ENCODE measurements around the gene COL5A2.

COL5A2 gene

DNA sequence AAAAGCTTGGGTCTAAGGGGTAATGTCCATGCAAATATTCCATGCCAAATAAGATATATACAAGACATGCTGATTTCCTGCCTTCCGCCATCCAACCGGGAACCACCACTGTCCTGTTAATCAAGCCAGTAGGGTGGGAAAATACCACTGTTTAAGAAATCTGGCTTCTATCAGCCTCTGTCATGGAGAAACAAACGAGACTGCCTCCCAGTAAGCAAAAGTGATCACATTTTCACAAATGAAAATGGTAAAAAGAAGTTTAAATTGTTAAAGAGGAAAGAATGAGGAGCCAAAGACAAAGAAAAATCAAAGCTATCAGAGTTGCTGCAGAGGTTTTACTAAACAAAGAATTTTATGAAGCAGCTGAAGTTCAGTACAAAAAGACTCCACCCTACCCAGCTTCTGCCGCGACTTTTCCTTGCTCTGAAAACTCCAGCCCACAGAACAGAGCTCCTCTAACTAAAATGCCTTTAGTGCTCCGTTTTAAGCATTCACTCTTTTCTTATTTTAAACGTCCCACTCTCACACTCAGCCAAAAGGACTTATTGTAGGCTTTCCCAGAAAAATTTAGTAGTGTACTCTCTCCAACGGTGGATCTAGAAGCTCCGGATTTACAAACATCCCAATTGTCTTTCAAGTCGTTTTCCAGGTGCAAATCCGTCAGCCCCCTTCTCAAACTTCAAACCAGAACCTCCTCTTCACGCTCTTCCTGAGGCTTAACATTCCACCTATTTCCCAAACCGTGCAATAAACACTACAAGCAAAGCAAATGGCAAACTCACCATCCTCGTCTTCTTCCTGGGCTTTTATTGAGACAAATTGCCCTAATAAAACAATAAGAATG is 613 bp downstream of the COL5A2 start:
- DNase-seq (ENCODE audit: low spot score), result no peak

- DNase-seq (ENCODE audit: low spot score), result no peak
These were observed 1.5 kb downstream of the COL5A2 start for GRCh38 chr2:189178054-189178453.

GRCh38 chr2:189177251-189177840 is 2.2 kb downstream of the COL5A2 start:
- no peak for DNase-seq (ENCODE audit: low spot score)

GRCh38 chr2:189176516-189176915 is 3.0 kb downstream of the COL5A2 start:
- DNase-seq (ENCODE audit: low spot score), result no peak

DNA sequence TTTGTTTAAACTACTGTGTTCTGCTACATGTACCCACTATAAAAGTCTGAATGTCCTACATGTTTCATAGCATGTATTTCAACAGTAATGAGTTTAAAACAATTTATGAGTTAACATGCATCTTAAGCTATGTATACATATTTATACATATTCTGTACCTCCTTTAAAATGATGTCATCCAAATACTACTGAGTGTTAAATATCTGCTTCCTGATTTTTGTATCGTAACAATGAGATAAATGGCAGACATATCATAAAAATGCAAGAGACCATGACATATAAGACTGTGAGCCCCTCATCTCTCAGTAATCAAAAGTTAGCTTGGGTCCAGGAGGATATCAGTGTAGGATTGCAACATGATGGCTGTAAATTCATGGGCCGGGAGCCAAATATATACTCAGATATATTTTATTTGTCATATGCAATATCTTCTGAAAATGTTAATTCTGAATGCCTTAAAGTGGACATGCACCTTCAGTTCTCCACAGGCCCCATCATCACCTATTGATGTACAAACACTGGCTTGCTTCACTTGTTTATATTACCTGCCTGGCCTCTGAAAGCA is 3.6 kb downstream of the COL5A2 start:
- no peak for DNase-seq (ENCODE audit: low spot score)

- no peak for DNase-seq (ENCODE audit: low spot score)
These were observed 7.5 kb downstream of the COL5A2 start for GRCh38 chr2:189171956-189172609.

GRCh38 chr2:189168856-189169499 is 10.6 kb downstream of the COL5A2 start:
- no peak for DNase-seq (ENCODE audit: low spot score)

DNA sequence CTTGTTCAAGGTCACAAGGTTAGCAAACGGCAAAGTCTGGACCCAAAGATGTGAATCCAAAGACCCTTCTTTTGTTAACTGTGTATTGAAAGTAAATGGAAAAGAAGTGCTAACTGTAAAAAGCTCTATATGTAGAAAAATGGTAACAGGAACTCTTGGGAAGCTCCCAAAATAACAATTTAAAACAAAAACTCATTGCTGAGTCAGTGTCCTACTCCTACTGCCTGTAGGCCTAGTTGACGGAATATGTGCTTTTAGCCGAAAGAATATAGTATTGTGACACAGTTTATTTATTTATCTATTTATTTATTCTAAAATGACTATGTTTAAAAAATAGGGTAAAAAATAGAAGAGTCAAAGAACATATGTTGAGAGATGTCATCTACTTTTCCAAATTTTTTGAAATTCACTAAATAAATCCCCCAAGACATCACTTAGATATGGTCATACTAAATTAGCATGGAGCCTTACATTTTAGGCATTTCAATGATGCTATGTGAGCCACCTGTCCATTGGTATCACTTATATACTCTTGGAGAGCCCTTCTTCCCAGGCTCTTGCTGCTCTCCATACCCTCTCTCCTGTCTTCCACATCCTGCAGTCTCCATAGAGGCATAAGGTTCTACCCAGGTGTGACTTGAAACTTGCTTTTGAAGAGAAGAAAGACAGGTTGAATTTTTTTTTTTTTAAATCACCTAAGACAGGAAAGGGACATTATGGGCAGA is 13.7 kb downstream of the COL5A2 start:
- no peak for DNase-seq (ENCODE audit: low spot score)

GRCh38 chr2:189164746-189165145 is 14.8 kb downstream of the COL5A2 start:
- DNase-seq (ENCODE audit: low spot score), result no peak

- DNase-seq (ENCODE audit: low spot score), result no peak
These were observed 15.7 kb downstream of the COL5A2 start for GRCh38 chr2:189163889-189164288.

- no peak for DNase-seq (ENCODE audit: low spot score)
These were observed 17.0 kb downstream of the COL5A2 start for GRCh38 chr2:189162566-189162965.

DNA sequence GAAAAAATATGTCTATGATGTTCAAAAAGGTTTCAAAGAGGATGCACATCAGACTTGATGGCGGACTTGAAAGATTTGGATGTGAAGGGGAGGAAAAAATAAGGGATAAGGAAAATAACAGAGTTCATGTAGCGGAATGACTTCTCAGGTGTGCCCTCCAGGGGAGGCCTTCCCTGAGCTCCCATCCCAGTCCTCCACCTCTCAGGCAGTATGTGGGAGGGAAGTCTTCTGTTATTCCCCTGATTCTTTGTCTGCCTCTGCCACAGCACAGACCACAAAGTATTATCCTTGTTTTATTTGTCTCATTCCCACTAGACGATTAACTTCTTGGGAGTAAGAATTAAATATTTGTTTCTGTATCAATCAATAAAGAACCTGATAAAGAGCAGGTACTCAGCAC is 17.7 kb downstream of the COL5A2 start:
- DNase-seq (ENCODE audit: low spot score), result no peak

DNA sequence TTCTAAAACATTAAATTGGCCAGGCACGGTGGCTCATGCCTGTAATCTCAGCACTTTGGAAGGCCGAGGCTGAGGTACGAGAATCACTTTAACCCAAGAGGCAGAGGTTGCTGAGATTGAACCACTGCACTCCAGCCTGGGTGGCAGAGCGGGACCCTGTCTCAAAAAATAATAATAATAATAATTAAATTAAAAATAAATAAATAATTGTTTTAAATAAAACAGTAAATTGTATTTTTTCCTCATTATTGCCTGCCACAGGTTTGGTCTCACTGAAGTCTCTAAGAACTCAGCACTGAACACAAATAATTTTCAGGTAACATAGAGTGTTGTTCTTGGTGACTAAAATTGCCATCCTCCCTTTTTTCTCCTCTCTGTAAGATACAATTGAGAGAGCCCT is 19.8 kb downstream of the COL5A2 start:
- no peak for DNase-seq (ENCODE audit: low spot score)

DNA sequence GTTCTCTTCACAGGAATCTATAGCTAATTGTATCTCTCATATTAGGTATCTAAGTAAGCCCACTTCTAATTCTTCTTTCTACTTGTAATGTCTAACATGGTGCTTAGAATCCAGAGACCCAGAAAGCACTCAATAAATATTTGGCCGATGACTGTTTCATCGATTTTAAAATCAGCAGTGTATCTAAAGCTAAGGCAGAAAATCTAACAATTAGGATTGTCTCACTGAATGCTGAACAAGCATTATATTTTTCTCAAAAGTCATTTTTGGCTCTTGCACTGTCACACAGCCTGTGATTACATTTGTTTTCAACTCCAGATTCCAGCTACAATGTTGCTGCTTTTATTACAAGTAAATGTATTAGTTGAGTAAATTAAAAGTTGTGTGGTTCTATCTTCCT is 20.3 kb downstream of the COL5A2 start:
- DNase-seq (ENCODE audit: low spot score), result no peak

DNA sequence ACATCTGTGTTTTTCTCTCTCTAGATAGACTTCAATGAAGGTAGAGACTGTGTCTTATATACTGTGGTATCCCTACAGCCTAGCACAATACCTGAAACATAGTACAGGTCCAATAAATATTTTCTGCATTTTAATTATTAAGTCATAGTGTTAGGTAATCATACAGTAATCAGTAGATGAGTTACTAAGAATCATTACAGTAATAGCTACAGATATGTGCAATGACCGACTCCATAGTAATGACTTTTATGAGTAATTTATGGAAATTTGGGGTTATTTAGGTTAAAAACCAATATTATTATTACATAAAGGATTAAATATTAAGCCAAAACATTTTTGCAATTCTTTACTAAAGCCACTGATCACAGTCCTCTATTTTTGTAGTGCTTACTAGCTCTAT is 21.6 kb downstream of the COL5A2 start:
- DNase-seq (ENCODE audit: low spot score), result no peak

DNA sequence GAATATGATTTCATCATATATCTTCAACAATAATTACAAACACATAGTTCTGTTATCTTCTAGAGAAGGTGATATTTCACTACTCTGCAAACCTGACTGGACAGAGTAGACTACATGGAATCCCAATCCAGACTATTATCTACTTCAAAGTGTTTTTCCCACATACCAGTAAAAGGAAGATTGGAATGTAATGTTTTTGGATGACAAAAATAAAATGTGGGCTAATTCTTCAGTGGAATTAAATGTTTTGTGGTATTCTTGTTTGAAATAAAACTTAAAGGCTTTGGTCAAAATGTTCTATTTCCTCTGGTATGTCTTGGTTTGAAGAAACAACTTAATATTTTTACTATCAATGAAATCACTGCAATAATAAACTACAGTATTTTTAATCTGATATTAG is 22.1 kb downstream of the COL5A2 start:
- no peak for DNase-seq (ENCODE audit: low spot score)

DNA sequence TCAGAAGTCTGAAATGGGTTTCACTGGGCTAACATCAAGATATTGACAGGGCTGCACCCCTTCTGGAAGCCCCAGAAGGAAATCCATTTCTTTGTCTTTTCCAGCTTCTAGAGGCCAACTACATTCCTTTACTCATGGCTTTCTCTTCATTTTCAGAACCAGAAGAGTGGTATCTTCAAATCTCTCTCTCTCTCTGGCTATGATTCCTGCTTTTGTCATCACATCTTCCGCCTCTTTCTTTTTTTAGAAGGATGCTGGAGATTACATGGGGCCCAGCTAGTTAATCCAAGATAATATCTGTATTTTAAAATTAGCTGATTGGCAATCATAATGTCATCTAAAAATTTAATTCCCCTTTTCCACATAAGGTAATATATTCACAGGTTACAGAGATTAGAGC is 23.8 kb downstream of the COL5A2 start:
- DNase-seq (ENCODE audit: low spot score), result no peak

DNA sequence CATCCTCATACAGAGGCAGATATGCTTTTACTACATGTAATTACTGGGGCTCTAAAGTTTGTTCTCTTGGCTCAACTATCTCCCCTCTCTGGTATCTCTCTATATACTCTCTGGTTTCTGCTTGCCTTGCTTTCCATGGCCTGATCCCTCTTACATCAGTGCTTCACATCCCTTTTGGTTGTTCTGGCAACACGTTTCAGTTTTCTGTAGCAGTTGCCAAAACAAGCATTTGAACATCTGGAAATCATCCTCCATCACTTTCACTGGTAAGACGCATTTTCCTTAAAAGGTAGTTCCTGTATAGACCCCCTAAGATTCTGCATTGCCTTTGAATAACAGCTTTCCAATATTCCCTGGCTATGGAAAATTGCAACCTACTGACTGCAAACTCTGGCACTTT is 25.9 kb downstream of the COL5A2 start:
- no peak for DNase-seq (ENCODE audit: low spot score)

- no peak for DNase-seq (ENCODE audit: low spot score)
These were observed 27.1 kb downstream of the COL5A2 start for GRCh38 chr2:189152483-189152882.

GRCh38 chr2:189151906-189152305 is 27.7 kb downstream of the COL5A2 start:
- no peak for DNase-seq (ENCODE audit: low spot score)

DNA sequence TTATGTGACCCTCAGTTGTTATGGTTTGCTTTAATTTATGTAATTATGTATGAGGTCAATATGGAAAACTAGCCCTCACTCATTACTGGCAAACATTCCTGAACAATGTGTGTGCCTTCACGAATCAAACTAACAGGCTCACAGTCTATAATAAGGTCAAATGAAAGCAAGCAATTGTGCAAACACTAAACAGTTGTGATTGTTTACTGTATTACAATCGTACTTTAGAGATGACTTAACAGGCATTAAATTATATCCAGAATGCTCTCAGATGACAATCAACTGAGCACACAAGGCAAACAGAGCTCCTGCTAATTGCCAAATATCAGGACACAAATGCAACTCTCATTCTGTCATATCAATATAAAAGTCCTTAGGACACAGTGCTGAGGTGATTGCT is 29.5 kb downstream of the COL5A2 start:
- DNase-seq (ENCODE audit: low spot score), result no peak

Measured in SK-N-DZ (cell line).